Esophagus squamous epithelium (tissue), 4 donors: ENCODE results near the gene YPEL2.

Experiments used
- POLR2A ChIP-seq, 4 donors: fragments of 450-650 bp; IDR thresholded peaks; one replicate each; pipeline ENCODE4 v1.6.1; 2017; ENCODE audit warnings: antibody characterized with exemption in 4 of 4, mild to moderate bottlenecking in 4 of 4, moderate library complexity in 3 of 4
- TF ChIP-seq, protein P1 (sequence below), 6 experiments: fragments of 450-650 bp in 4 of 6; fragments of 200-600 bp in 2 of 6; sonication (generic) in 2 of 6; IDR thresholded peaks; one replicate each; pipeline ENCODE4 v1.5.1; 2016 to 2019; ENCODE audit warnings: antibody characterized with exemption in 6 of 6, mild to moderate bottlenecking in 4 of 6, moderate library complexity in 4 of 6

DNA sequence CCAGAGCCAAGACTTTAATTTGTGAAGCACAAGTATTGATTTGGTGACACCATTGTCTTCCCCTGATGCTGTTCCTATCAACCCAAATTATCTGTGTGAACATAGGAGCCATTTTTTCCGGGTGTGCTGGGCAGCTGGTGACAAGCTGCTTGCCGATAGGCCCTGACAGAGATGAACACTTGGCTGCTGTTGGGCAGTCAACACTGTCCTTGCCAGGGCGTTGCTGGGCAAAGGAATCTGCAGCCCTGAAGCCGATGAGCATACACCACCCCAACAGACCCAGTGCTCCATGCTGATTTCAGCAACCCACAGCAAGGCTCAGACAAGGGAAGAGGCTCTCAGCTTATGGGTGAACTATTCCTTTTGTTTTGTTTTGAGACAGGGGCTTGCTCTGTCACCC, 105.4 kb downstream of the YPEL2 start:
- TF ChIP-seq, protein P1, sequence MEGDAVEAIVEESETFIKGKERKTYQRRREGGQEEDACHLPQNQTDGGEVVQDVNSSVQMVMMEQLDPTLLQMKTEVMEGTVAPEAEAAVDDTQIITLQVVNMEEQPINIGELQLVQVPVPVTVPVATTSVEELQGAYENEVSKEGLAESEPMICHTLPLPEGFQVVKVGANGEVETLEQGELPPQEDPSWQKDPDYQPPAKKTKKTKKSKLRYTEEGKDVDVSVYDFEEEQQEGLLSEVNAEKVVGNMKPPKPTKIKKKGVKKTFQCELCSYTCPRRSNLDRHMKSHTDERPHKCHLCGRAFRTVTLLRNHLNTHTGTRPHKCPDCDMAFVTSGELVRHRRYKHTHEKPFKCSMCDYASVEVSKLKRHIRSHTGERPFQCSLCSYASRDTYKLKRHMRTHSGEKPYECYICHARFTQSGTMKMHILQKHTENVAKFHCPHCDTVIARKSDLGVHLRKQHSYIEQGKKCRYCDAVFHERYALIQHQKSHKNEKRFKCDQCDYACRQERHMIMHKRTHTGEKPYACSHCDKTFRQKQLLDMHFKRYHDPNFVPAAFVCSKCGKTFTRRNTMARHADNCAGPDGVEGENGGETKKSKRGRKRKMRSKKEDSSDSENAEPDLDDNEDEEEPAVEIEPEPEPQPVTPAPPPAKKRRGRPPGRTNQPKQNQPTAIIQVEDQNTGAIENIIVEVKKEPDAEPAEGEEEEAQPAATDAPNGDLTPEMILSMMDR (IDR thresholded peaks at IDR 0.05), result no peak
- TF ChIP-seq POLR2A (IDR thresholded peaks at IDR 0.05), result no peak
